ENCODE data around the gene DVL2.
"Not testable (repeated sequence)": the region's sequence is repeated elsewhere in the genome, so short reads cannot be mapped to it uniquely, and the experiment has no call there.

The DVL2 gene

GRCh38 chr17:7254511-7254910 is 20.2 kb upstream of the DVL2 start:
- DNase-seq = no peak

GRCh38 chr17:7253082-7253481 is 18.8 kb upstream of the DVL2 start:
- no peak for DNase-seq

GRCh38 chr17:7252176-7253043 is 18.1 kb upstream of the DVL2 start, which contains the start of gene ELP5:
TSS of gene ELP5 (plus strand) at chr17:7252215. CDS start at chr17:7252551, 336 bp downstream.
- DNase-seq = peak; percentile 90 to 93

GRCh38 chr17:7251661-7252175 is 17.4 kb upstream of the DVL2 start, which contains the start of gene CTDNEP1:
TSS of gene CTDNEP1 (minus strand) at chr17:7251734. CDS start at chr17:7251296, 438 bp downstream.
- peak; percentile 97 to 99 for DNase-seq

- no peak for DNase-seq
Measured at GRCh38 chr17:7250695-7251627, 16.6 kb upstream of the DVL2 start.

GRCh38 chr17:7249830-7250229 is 15.5 kb upstream of the DVL2 start:
- DNase-seq = no peak

- DNase-seq = no peak
Measured at GRCh38 chr17:7249214-7249613, 14.9 kb upstream of the DVL2 start.

GRCh38 chr17:7248796-7249195 is 14.5 kb upstream of the DVL2 start:
- no peak for DNase-seq

- no peak for DNase-seq
Measured at GRCh38 chr17:7246779-7247178, 12.5 kb upstream of the DVL2 start.

GRCh38 chr17:7243838-7244237 is 9.5 kb upstream of the DVL2 start:
- DNase-seq = not testable (repeated sequence)

GRCh38 chr17:7243453-7243729 is 9.1 kb upstream of the DVL2 start:
- no peak for DNase-seq

- DNase-seq = peak; percentile 85 to 94
Measured at GRCh38 chr17:7242717-7243452, 8.6 kb upstream of the DVL2 start.

- peak; percentile 84 to 91 for DNase-seq
Measured at GRCh38 chr17:7241783-7242716, 7.7 kb upstream of the DVL2 start, which contains the start of gene GABARAP. TSS of gene GABARAP (minus strand) at chr17:7242449. CDS start at chr17:7242330, 119 bp downstream.

GRCh38 chr17:7241090-7241733 is 6.9 kb upstream of the DVL2 start:
- DNase-seq = no peak

- DNase-seq = no peak
Measured at GRCh38 chr17:7240375-7240774, 6.1 kb upstream of the DVL2 start.

- DNase-seq = peak; percentile 96 to 99
Measured at GRCh38 chr17:7239091-7240027, 5.0 kb upstream of the DVL2 start, which contains the start of gene PHF23. TSS of gene PHF23 (minus strand) at chr17:7239457. CDS start at chr17:7239279, 178 bp downstream.

GRCh38 chr17:7238420-7239090 is 4.2 kb upstream of the DVL2 start:
- no peak for DNase-seq

GRCh38 chr17:7237761-7238419 is 3.6 kb upstream of the DVL2 start:
- peak in 1 of 2 experiments; percentile 55 for DNase-seq
